Heart right ventricle (tissue), 16 donors: ENCODE results near the gene UBN1. TPM values are rescaled to one million over a fixed set of nuclear protein-coding genes. Genes with fewer than 3 reads are reported as not detected.
"Not testable (repeated sequence)": the region's sequence is repeated elsewhere in the genome, so short reads cannot be mapped to it uniquely, and the experiment has no call there.

Experiments
- ATAC-seq, 8 donors: fragments of 200-7000 bp; cut with Tn5 transposase; one replicate each; pipeline ENCODE4 v1.9.1; 2020; ENCODE audit warnings: mild to moderate bottlenecking in 8 of 8, moderate library complexity in 8 of 8, moderate number of reproducible peaks in 1 of 8
- DNase-seq, 2 donors: peaks; one replicate each; pipeline ENCODE4 v3.0.0-alpha.2; 2020
- H3K27ac ChIP-seq, 10 donors: fragments of 200-600 bp; sonication (generic) in 2 of 10; one replicate each; pipeline versions ENCODE4 v1.5.0 to v1.8.0; 2020 to 2022; ENCODE audit warnings: mild to moderate bottlenecking in 3 of 10
- H3K27me3 ChIP-seq, 7 donors: fragments of 200-600 bp; one replicate each; pipeline ENCODE4 v1.8.0; 2021 to 2022; ENCODE audit warnings: mild to moderate bottlenecking in 2 of 7
- H3K36me3 ChIP-seq, 9 donors: fragments of 200-600 bp; sonication (generic) in 1 of 9; one replicate each; pipeline versions ENCODE4 v1.5.0 to v1.8.0; 2020 to 2022; ENCODE audit warnings: mild to moderate bottlenecking in 2 of 9
- H3K4me1 ChIP-seq, 9 donors: fragments of 200-600 bp; sonication (generic) in 1 of 9; one replicate each; pipeline versions ENCODE4 v1.5.0 to v1.8.0; 2020 to 2022; ENCODE audit warnings: mild to moderate bottlenecking in 4 of 9
- H3K4me3 ChIP-seq, 10 donors: fragments of 200-600 bp; sonication (generic) in 2 of 10; one replicate each; pipeline versions ENCODE4 v1.5.0 to v1.8.0; 2020 to 2022; ENCODE audit warnings: mild to moderate bottlenecking in 7 of 10, moderate library complexity in 2 of 10
- H3K9me3 ChIP-seq, 11 donors: fragments of 200-600 bp in 10 of 11; sonication (generic) in 2 of 11; one replicate each; pipeline versions ENCODE4 v1.5.0 to v1.8.0; 2013 to 2022; ENCODE audit warnings: mild to moderate bottlenecking in 2 of 11, control low read depth in 1 of 11, moderate library complexity in 1 of 11
- WGBS, 2 donors: extraction: QIAGEN DNeasy Blood & Tissue Kit; methylation state at CpG; one replicate each; pipeline ENCODE4 v1.1.7; 2013; ENCODE audit warnings: inconsistent platforms in 1 of 2; 5-methylcytosine and 5-hydroxymethylcytosine counted together
- intact Hi-C, 10 donors: fragments of 100-400 bp; cut with DNase I; formaldehyde crosslinking; loops; one replicate each; pipeline versions ENCODE4 v1.11.1 to v1.14.2; 2022
- polyA plus RNA-seq, 2 donors: library from polyadenylated mRNA; stranded (reverse); fragments of 200-250 nt; gene quantifications; one replicate each; pipeline ENCODE4 v1.2.3, GENCODE V29; 2013
- total RNA-seq, 10 donors: library from RNA; stranded (reverse); fragmentation: NEBNext Ultra II Directional in 3 of 10; extraction: Animal tissue kit (Norgen Biotek cat#: 25700) in 3 of 10; gene quantifications; one replicate each; pipeline versions ENCODE4 v1.2.1 to v1.2.4, GENCODE V29; 2021 to 2023
- TF ChIP-seq, protein P1 (sequence below), 9 donors: fragments of 200-600 bp; sonication (generic) in 2 of 9; IDR thresholded peaks; one replicate each; pipeline versions ENCODE4 v1.5.0 to v1.8.0; 2021 to 2022; ENCODE audit warnings: antibody characterized with exemption in 9 of 9, mild to moderate bottlenecking in 5 of 9, moderate library complexity in 1 of 9
- donor health status: Arrhythmogenic right ventricular cardiomyopathy.
- donor health status: ischemic (EF 13 %, LVEDD 7.1; RV severe dilation, severe dysfunction).
- donor health status: healthy with polysubstance abuse.
- donor health status: DM: no; HTN: yes; CAD: no.
- donor health status: DM: no; HTN: no; CAD: no.
- donor health status: ischemic (EF 25% LVEDD 6.9; RV normal size, moderate dysfunction).
- donor health status: ischemic (EF 25% LVEDD 5.7; RV mildly dilated, moderate dysfunction).
- donor health status: healthy.
- donor health status: DM: yes; HTN: yes; CAD: no.
- donor health status: Ischemic cardiomyopathy.
- donor health status: ischemic (EF 35%, LVEDD 5.7; RV mildly dilated, moderate dysfunction).
- donor health status: nonischemic (EF 11% LVEDD 7.7; RV severe dilation, severe dysfunction).
- donor health status: DM: yes; HTN: yes; CAD: no.
- donor health status: PGD.
- donor health status: ischemic (EF 29% LVEDD 5.4; RV normal size, mild dysfunction).
- donor health status: nonischemic (EF 23%, LVEDD 6.1; RV moderate dilation, normal function).

The UBN1 gene
- total and polyA plus RNA-seq, 12 donors: 11.3 to 56.9 (median 30.2) TPM

DNA sequence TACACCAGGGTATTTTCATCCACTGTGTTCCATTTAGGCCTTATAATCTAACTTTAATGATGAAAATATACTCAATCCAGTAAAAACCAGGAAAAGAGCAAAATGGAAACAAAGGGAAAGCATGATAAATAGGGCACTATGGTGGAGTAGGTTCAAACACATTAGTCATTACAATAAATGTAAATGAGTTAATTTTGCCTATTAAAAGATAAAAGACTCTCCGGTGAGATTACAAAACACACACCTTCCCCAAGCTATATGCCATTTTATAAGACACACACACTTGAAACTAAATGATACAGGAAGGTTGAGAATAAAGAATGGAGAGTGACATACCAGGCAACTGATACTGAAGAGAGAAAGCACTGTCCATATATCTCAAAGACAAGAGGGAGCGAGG, 79.6 kb downstream of the UBN1 start:
- intact Hi-C loops: no loop called here
- DNase-seq (no peak), ATAC-seq (no peak)
- H3K9me3 ChIP-seq: peaks cover 0 to 22% (median 11%) of the 10 kb centered on the region in 11 donors
- H3K4me1 ChIP-seq: peaks cover 0 to 5% (median 0%) of the 10 kb centered on the region in 9 donors
- no peaks in the 10 kb centered on the region for H3K27me3 ChIP-seq
- no peak overlapping the region for H3K27ac ChIP-seq
- TF ChIP-seq, protein P1, sequence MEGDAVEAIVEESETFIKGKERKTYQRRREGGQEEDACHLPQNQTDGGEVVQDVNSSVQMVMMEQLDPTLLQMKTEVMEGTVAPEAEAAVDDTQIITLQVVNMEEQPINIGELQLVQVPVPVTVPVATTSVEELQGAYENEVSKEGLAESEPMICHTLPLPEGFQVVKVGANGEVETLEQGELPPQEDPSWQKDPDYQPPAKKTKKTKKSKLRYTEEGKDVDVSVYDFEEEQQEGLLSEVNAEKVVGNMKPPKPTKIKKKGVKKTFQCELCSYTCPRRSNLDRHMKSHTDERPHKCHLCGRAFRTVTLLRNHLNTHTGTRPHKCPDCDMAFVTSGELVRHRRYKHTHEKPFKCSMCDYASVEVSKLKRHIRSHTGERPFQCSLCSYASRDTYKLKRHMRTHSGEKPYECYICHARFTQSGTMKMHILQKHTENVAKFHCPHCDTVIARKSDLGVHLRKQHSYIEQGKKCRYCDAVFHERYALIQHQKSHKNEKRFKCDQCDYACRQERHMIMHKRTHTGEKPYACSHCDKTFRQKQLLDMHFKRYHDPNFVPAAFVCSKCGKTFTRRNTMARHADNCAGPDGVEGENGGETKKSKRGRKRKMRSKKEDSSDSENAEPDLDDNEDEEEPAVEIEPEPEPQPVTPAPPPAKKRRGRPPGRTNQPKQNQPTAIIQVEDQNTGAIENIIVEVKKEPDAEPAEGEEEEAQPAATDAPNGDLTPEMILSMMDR (IDR thresholded peaks at IDR 0.05): no peak
- 98% methylated on average over 2 of the region's 2 CpGs for WGBS, 2 donors
- H3K4me3 ChIP-seq: no peak overlapping the region
- H3K36me3 ChIP-seq: no peaks in the 10 kb centered on the region

DNA sequence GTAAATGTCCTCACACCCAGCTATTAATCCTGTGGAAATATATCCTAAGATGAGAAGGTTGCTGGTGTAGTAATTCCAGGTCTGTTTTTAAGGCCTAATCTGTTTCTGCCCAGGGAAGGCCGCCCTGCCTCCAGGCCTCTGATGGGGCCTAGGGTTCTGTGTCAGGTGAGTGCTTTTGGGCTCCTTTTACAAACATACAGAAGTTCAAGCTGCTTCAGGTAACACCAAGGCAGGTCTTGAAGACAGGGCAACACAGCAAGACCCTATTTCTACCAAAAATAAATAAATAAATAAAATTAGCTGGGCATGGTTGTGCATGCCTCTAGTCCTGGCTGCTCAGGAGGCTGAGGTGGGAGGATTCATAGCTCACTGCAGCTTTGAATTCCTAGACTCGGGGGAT, 80.4 kb downstream of the UBN1 start:
- TF ChIP-seq, protein P1 (IDR thresholded peaks at IDR 0.05): no peak
- no peaks in the 10 kb centered on the region for H3K36me3 ChIP-seq
- H3K27me3 ChIP-seq: no peaks in the 10 kb centered on the region
- intact Hi-C loops: no loop called here
- peaks cover 0 to 22% (median 11%) of the 10 kb centered on the region in 11 donors for H3K9me3 ChIP-seq
- no peak overlapping the region for H3K4me3 ChIP-seq
- H3K4me1 ChIP-seq: peaks cover 0 to 5% (median 0%) of the 10 kb centered on the region in 9 donors
- no peak for ATAC-seq
- DNase-seq: no peak
- no peak overlapping the region for H3K27ac ChIP-seq
- WGBS, 2 donors: 65 to 72% methylated on average over 2 of the region's 2 CpGs

DNA sequence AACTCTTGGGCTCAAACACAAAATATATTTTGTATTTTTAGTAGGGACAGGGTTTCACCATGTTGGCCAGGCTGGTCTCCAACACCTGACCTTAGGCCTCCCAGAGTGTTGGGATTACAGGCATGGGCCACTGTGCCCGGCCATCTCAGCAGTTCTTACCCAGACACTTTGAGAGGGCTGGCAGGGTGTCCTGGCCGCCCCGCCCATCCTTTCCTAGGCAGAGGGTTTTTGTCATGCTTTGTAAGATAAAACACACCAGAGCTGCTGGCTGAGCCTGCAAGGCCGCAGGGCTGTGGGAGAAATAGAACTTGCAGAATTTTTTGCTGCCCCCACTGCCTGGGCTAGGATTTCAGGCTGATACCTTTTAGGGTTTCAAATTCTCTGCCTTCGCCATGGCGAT, 80.9 kb downstream of the UBN1 start:
- Histone ChIP-seq H3K27ac (no peak overlapping the region), H3K27me3 (no peaks in the 10 kb centered on the region), H3K4me1 (peaks cover 0 to 5% (median 0%) of the 10 kb centered on the region in 9 donors), H3K9me3 (peaks cover 0 to 22% (median 11%) of the 10 kb centered on the region in 11 donors), H3K4me3 (no peak overlapping the region), H3K36me3 (no peaks in the 10 kb centered on the region)
- no peak for ATAC-seq
- TF ChIP-seq, protein P1 (IDR thresholded peaks at IDR 0.05): no peak
- 85 to 87% methylated on average over 6 of the region's 6 CpGs for WGBS, 2 donors
- DNase-seq: no peak
- intact Hi-C loops: no loop called here

DNA sequence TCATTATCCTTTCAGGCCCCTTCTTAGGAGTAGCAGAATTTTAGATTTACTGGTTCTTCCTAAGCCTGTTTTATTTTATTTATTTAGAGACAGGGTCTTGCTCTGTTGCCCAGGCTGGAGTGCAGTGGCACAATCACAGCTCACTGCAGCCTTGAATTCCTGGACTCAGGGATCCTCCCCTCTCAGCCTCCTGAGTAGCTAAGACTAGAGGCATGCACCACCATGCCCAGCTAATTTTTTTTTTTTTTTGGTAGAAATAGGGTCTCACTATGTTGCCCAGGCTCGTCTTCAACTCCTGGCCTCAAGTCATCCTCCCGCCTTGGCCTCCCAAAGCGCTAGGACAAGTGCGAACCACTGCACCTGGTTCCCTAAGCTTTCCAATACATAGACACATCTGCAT, 82.3 kb downstream of the UBN1 start:
- H3K36me3 ChIP-seq, DNase-seq, H3K27ac ChIP-seq, intact Hi-C loops, H3K27me3 ChIP-seq, ATAC-seq, H3K4me1 ChIP-seq, H3K4me3 ChIP-seq: not testable (repeated sequence)
- 93 to 97% methylated on average over 4 of the region's 4 CpGs for WGBS, 2 donors
- peaks cover 0 to 22% (median 11%) of the 10 kb centered on the region in 11 donors for H3K9me3 ChIP-seq

DNA sequence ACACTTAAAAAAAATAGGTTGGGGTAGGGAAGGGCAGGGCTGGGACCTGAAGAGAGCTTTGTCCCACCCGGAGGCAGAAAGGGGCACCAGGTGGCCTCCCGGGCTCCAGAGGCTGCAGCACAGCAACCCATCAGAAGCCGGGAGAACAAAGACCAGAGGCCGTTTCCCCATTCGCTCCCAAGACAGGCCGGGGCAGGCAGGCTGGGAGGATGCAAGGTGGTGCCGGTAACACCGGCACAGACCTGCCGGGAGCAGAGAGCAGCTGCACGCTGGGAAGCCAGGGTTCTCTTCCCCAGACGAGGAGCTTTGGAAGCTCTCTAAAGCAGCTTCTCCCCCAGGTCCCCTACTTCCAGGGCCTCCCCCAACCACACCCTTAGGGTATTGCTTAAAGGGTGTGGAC, 84.1 kb downstream of the UBN1 start:
- no peaks in the 10 kb centered on the region for H3K36me3 ChIP-seq
- ATAC-seq: no peak
- no peak for DNase-seq
- WGBS, 2 donors: 84 to 90% methylated on average over 11 of the region's 11 CpGs
- H3K27ac ChIP-seq: no peak overlapping the region
- TF ChIP-seq, protein P1 (IDR thresholded peaks at IDR 0.05): no peak
- no peak overlapping the region for H3K4me3 ChIP-seq
- peaks cover 4 to 20% (median 15%) of the 10 kb centered on the region in 9 donors for H3K4me1 ChIP-seq
- intact Hi-C loops: no loop called here
- peaks cover 0 to 23% (median 12%) of the 10 kb centered on the region in 7 donors for H3K27me3 ChIP-seq
- H3K9me3 ChIP-seq: peaks cover 0 to 18% (median 11%) of the 10 kb centered on the region in 11 donors

Other genes starting within 250 kb of the UBN1 start
- gene UBALD1, start 232.6 kb upstream of the UBN1 start, total RNA-seq: 10 to 100 TPM; 14.7 to 34.4 (median 20.4) TPM
- gene UBALD1, start 232.6 kb upstream of the UBN1 start, polyA plus RNA-seq: 10 to 100 TPM; 19.4 to 39.4 TPM
- gene MGRN1, start 222.7 kb upstream of the UBN1 start, total RNA-seq: 10 to 100 TPM; 32.2 to 73.5 (median 42.9) TPM
- gene MGRN1, start 222.7 kb upstream of the UBN1 start, polyA plus RNA-seq: 10 to 100 TPM; 19.2 to 20.3 TPM
- 10 to 100 TPM; 34.1 to 65.7 (median 49.6) TPM for gene NUDT16L1, start 153.9 kb upstream of the UBN1 start, total RNA-seq
- 10 to 100 TPM; 25.4 to 48.8 TPM for gene NUDT16L1, start 153.9 kb upstream of the UBN1 start, polyA plus RNA-seq
- gene ANKS3, start 113.2 kb upstream of the UBN1 start, total RNA-seq: 10 to 100 TPM in 1 of 10 donors, 1 to 10 TPM in 9; 5.1 to 11.4 (median 7.9) TPM
- gene ANKS3, start 113.2 kb upstream of the UBN1 start, polyA plus RNA-seq: 10 to 100 TPM; 12.4 to 33.7 TPM
- 1 to 10 TPM in 4 of 10 donors, under 1 TPM in 4, not detected in 2; 0.32 to 1.9 (median 1.1) TPM for gene DNAAF8, start 112.9 kb upstream of the UBN1 start, total RNA-seq
- gene DNAAF8, start 112.9 kb upstream of the UBN1 start, polyA plus RNA-seq: 1 to 10 TPM; 1.1 to 1.3 TPM
- 1 to 10 TPM; 4.3 to 9.9 (median 8.1) TPM for gene ZNF500, start 80.3 kb upstream of the UBN1 start, total RNA-seq
- 10 to 100 TPM in 1 of 2 donors, 1 to 10 TPM in 1; 3.8 to 10.5 TPM for gene ZNF500, start 80.3 kb upstream of the UBN1 start, polyA plus RNA-seq
- gene SEPTIN12, start 59.1 kb upstream of the UBN1 start, total RNA-seq: 1 to 10 TPM in 1 of 10 donors, not detected in 9; 1.3 TPM
- gene SEPTIN12, start 59.1 kb upstream of the UBN1 start, polyA plus RNA-seq: not detected
- gene SMIM22, start 52.1 kb upstream of the UBN1 start, total RNA-seq: not detected
- gene SMIM22, start 52.1 kb upstream of the UBN1 start, polyA plus RNA-seq: under 1 TPM in 1 of 2 donors, not detected in 1; 0.73 TPM
- 100 to 1,000 TPM in 4 of 10 donors, 10 to 100 TPM in 6; 77.6 to 123 (median 96.9) TPM for gene ROGDI, start 44.8 kb upstream of the UBN1 start, total RNA-seq
- gene ROGDI, start 44.8 kb upstream of the UBN1 start, polyA plus RNA-seq: 100 to 1,000 TPM in 1 of 2 donors, 10 to 100 TPM in 1; 44.1 to 148 TPM
- 100 to 1,000 TPM in 1 of 10 donors, 10 to 100 TPM in 9; 70.9 to 105 (median 75.1) TPM for gene GLYR1, start 193 bp upstream of the UBN1 start, total RNA-seq
- 10 to 100 TPM; 36.5 to 56.3 TPM for gene GLYR1, start 193 bp upstream of the UBN1 start, polyA plus RNA-seq
- 10 to 100 TPM in 2 of 10 donors, 1 to 10 TPM in 8; 5.5 to 19.3 (median 7.7) TPM for gene PPL, start 89.7 kb downstream of the UBN1 start, total RNA-seq
- 1 to 10 TPM; 4.9 to 6.4 TPM for gene PPL, start 89.7 kb downstream of the UBN1 start, polyA plus RNA-seq
- 10 to 100 TPM in 6 of 10 donors, 1 to 10 TPM in 4; 4.7 to 28.4 (median 12.9) TPM for gene SEC14L5, start 110.8 kb downstream of the UBN1 start, total RNA-seq
- gene SEC14L5, start 110.8 kb downstream of the UBN1 start, polyA plus RNA-seq: 1 to 10 TPM in 1 of 2 donors, under 1 TPM in 1; 0.04 to 4.1 TPM
- 10 to 100 TPM in 1 of 10 donors, 1 to 10 TPM in 9; 4.7 to 11.0 (median 6.1) TPM for gene NAGPA, start 186.5 kb downstream of the UBN1 start, total RNA-seq
- gene NAGPA, start 186.5 kb downstream of the UBN1 start, polyA plus RNA-seq: 1 to 10 TPM; 7.3 to 7.5 TPM
- 10 to 100 TPM in 4 of 10 donors, 1 to 10 TPM in 6; 1.1 to 44.9 (median 6.2) TPM for gene C16orf89, start 218.5 kb downstream of the UBN1 start, total RNA-seq
- gene C16orf89, start 218.5 kb downstream of the UBN1 start, polyA plus RNA-seq: 1 to 10 TPM in 1 of 2 donors, under 1 TPM in 1; 0.28 to 4.0 TPM
- 10 to 100 TPM in 2 of 10 donors, 1 to 10 TPM in 8; 4.9 to 13.7 (median 7.9) TPM for gene ALG1, start 224.4 kb downstream of the UBN1 start, total RNA-seq
- 10 to 100 TPM in 1 of 2 donors, 1 to 10 TPM in 1; 8.6 to 12.2 TPM for gene ALG1, start 224.4 kb downstream of the UBN1 start, polyA plus RNA-seq